Amniotic stem cell (primary cell): ENCODE measurements around the gene CTXN2.

Experiments used
- DNase-seq: peaks from one replicate; lab custom pipeline; 2025; lab: John Stamatoyannopoulos, UW

The CTXN2 gene

DNA sequence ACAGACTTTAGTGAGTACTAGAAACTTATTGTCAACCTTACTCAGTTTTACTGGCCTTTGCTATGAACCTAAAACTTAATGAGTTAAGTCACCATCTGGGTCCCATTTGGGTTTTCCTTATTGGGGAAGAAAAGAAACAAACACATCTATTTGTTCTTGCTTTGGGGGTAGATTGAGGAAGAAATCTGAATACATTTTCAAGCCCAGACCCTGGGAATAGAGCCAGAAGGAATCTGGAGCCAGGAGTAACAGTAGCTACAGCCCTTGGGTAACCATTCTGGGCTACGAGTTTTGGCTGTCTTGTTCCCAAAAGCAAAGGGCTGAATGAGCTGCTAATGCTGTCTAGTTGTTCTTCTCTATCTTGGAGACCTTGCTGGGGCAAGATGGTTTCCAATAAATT is 31.2 kb downstream of the CTXN2 start:
- no peak for DNase-seq

GRCh38 chr15:48225771-48226170 is 34.3 kb downstream of the CTXN2 start:
- no peak for DNase-seq

GRCh38 chr15:48230498-48230897 is 39.0 kb downstream of the CTXN2 start:
- no peak for DNase-seq

DNA sequence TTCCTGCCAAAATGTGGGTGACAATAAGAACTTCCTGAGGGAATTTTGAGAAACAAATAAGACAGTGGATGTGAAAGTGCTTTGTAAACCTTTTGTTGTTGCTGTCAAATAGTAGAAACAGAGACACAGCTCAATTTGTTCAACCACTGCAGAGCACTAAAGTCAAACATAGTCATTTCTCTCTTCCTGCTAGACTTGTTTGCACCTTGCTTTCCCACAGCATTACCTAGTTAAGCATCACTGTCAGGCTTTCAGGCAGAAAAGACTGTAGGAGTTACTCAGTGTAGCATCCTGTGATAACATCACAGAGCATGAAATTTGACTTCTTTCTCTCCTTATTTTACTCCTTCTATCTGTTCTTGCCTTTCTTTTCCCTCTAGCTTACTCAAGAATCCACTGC is 41.8 kb downstream of the CTXN2 start:
- no peak for DNase-seq

DNA sequence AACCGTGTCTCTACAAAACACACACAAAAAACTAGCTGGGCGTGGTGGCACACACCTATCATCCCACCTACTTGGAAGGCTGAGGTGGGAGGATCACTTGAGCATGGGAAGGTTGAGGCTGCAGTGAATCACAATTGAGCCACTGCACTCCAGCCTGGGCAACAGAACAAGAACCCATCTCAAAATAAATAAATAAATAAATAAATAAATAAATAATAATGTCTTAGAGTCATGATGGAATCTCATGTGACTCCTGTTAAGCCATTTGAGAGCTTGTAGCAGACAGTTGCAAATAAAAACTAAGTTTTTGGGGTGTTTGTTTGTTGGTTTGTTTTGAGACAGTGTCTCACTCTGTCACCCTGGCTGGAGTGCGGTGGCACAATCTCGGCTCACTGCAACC is 47.9 kb downstream of the CTXN2 start:
- DNase-seq, result no peak

- no peak for DNase-seq
Measured at GRCh38 chr15:48242015-48242414, 50.5 kb downstream of the CTXN2 start.

DNA sequence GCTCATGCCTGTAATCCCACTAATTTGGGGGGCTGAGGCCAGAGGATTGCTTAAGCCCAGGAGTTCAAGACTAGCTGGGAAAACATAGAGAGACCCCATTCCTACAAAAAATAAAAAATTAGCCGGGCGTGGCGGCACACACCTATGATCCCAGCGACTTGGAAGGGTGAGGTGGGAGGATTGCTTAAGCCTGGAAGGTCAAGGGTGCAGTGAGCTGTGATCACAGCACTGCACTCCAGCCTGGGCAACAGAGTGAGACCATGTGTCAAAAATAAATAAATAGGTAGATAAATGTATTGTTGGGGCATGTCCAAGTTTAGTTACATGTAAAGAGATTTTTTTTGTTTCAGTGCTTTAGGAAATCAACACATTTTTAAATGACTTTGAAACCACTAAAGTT is 51.1 kb downstream of the CTXN2 start:
- DNase-seq, result no peak

DNA sequence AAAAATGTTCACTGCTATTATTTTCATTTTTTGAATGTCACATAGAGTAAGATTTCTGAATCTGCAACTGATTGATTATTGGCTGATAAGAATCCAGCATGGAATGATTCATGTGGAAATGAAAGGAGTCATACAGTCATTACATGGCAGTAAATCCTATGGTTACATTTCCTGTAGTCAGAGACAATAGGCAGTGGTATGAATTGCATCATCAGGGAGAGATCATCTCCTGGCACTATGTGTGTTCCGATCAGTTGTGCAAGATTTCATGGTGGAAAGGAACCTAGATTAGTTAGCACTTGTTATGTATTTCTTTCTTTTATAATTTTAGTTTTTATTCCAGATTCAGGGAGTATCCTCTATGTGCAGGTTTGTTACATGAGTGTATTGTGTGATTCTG is 53.5 kb downstream of the CTXN2 start:
- DNase-seq, result no peak

- DNase-seq, result no peak
Measured at GRCh38 chr15:48248414-48248813, 56.9 kb downstream of the CTXN2 start.

GRCh38 chr15:48250640-48251076 is 59.2 kb downstream of the CTXN2 start:
- DNase-seq, result peak; percentile 34

GRCh38 chr15:48253172-48253571 is 61.7 kb downstream of the CTXN2 start:
- DNase-seq, result no peak
